ENCODE measurements around the gene SLC10A2.

SLC10A2 gene

DNA sequence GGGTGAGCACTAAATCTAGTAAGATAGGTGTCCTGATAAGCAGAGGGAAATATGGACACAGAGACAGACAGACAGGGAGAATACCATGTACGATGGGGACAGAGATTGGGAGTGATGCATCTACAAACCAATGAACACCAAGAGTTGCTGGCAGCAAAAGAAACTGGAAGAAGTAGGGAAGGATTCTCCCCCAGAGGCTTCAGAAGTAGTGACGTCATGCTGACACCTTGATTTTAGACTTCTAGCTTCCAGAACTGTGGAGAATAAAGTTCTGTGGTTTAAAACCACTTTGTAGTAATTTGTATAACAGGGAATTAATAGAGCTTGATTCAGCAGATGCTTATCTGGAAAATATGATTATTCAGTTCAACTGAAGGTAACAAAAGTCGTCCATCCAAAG, 66.1 kb downstream of the SLC10A2 start:
- no peak overlapping the region for H2AFZ ChIP-seq (ENCODE audit: low read depth, low read length)
- H3K27ac ChIP-seq (ENCODE audit: low read length): no peak overlapping the region
- peaks cover 9% of the 10 kb centered on the region for H3K4me1 ChIP-seq (ENCODE audit: low read length)
- TF ChIP-seq, protein P1, sequence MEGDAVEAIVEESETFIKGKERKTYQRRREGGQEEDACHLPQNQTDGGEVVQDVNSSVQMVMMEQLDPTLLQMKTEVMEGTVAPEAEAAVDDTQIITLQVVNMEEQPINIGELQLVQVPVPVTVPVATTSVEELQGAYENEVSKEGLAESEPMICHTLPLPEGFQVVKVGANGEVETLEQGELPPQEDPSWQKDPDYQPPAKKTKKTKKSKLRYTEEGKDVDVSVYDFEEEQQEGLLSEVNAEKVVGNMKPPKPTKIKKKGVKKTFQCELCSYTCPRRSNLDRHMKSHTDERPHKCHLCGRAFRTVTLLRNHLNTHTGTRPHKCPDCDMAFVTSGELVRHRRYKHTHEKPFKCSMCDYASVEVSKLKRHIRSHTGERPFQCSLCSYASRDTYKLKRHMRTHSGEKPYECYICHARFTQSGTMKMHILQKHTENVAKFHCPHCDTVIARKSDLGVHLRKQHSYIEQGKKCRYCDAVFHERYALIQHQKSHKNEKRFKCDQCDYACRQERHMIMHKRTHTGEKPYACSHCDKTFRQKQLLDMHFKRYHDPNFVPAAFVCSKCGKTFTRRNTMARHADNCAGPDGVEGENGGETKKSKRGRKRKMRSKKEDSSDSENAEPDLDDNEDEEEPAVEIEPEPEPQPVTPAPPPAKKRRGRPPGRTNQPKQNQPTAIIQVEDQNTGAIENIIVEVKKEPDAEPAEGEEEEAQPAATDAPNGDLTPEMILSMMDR (IDR thresholded peaks at IDR 0.05; ENCODE audit: low read depth, low read length): no peak
- TF ChIP-seq EZH2phosphoT487 (IDR thresholded peaks at IDR 0.05; ENCODE audit: low read depth): no peak
- H4K20me1 ChIP-seq (ENCODE audit: insufficient read depth, low read length): no peaks in the 10 kb centered on the region
- H3K4me2 ChIP-seq (ENCODE audit: low read length): no peak overlapping the region
- H3K4me3 ChIP-seq (ENCODE audit: low read length): no peak overlapping the region
- no peaks in the 10 kb centered on the region for H3K79me2 ChIP-seq (ENCODE audit: low read length)
- peaks cover 9% of the 10 kb centered on the region; the same call in 1 of the 2 replicates for H3K9me3 ChIP-seq (ENCODE audit: insufficient read depth, low read length)
- no peaks in the 10 kb centered on the region for H3K27me3 ChIP-seq (ENCODE audit: low read depth, low read length)
- H3K9ac ChIP-seq (ENCODE audit: low read length): no peak overlapping the region
- H3K36me3 ChIP-seq (replicated peaks; ENCODE audit: low read depth, low read length): no peaks in the 10 kb centered on the region

DNA sequence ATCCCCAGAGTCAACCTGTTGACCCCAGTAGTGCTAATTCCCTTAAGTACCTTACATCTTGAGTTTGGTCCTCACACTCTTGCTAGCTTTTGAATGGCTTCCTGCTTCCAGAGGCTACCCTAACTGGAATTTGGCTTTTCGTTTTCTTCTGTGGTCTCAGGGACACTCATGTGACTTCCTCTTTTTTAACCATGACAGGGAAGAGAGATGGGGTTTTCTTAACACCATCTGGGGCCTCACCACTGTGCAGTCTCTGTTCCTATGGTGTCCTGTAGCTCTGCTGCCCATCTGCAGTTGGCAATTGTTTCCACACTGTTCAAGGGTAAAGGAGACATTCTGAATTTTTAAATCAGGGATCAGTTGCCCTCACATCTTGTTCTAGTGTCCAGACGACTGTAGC, 66.7 kb downstream of the SLC10A2 start:
- Histone ChIP-seq H3K9ac (ENCODE audit: low read length) (no peak overlapping the region), H3K4me1 (ENCODE audit: low read length) (peaks cover 9% of the 10 kb centered on the region), H3K36me3 (replicated peaks; ENCODE audit: low read depth, low read length) (no peaks in the 10 kb centered on the region), H2AFZ (ENCODE audit: low read depth, low read length) (no peak overlapping the region), H3K4me2 (ENCODE audit: low read length) (no peak overlapping the region), H3K27me3 (ENCODE audit: low read depth, low read length) (no peaks in the 10 kb centered on the region), H3K9me3 (ENCODE audit: insufficient read depth, low read length) (peaks cover 7% of the 10 kb centered on the region; the same call in 1 of the 2 replicates), H4K20me1 (ENCODE audit: insufficient read depth, low read length) (no peaks in the 10 kb centered on the region), H3K27ac (ENCODE audit: low read length) (no peak overlapping the region), H3K79me2 (ENCODE audit: low read length) (no peaks in the 10 kb centered on the region), H3K4me3 (ENCODE audit: low read length) (no peak overlapping the region)
- TF ChIP-seq EZH2phosphoT487 (IDR thresholded peaks at IDR 0.05; ENCODE audit: low read depth): no peak
- TF ChIP-seq, protein P1 (IDR thresholded peaks at IDR 0.05; ENCODE audit: low read depth, low read length): no peak
